Panc1 (cell line): ENCODE data around the gene PCDH18. TPM values are rescaled to one million over a fixed set of nuclear protein-coding genes. Genes with fewer than 3 reads are reported as not detected.

Experiments
- ATAC-seq: fragments of 200-7000 bp; cut with Tn5 transposase; 2 replicates; pipeline ENCODE4 v1.9.1; 2020; ENCODE audit warnings: mild to moderate bottlenecking, moderate library complexity
- BruUV-seq: library from RNA; stranded (reverse); fragments of 400-500 nt; replicated peaks from 2 replicates; lab custom pipeline; 2021; lab: Mats Ljungman, UMichigan
- CTCF ChIA-PET: fragments of 300-600 bp; sonication (Branson Sonifier 250); formaldehyde crosslinking; loops from one replicate; lab custom pipeline; 2022; ENCODE audit warnings: antibody characterized with exemption; lab: Charles Lee
- POLR2A ChIA-PET: fragments of 300-600 bp; sonication (Branson Sonifier 250); formaldehyde crosslinking; loops from one replicate; lab custom pipeline; 2022; ENCODE audit warnings: antibody characterized with exemption; lab: Charles Lee
- DNase-seq: peaks from one replicate; pipeline ENCODE4 v3.0.0-alpha.2; 2010; ENCODE audit warnings: low read depth, low spot score
- H3K27ac ChIP-seq: 2 replicates; pipeline ENCODE4 v1.5.1; 2011; ENCODE audit warnings: mild to moderate bottlenecking, low read length, inconsistent platforms
- H3K27me3 ChIP-seq: fragments of 200-500 bp; sonication (Bioruptor generic); 2 replicates; pipeline ENCODE4 v1.6.0; 2014; ENCODE audit warnings: low read length, inconsistent platforms; ENCODE audit not compliant: control insufficient read depth, insufficient read depth
- H3K36me3 ChIP-seq: fragments of 200-500 bp; sonication (Bioruptor generic); 2 replicates; pipeline ENCODE4 v1.5.1; 2014; ENCODE audit warnings: inconsistent platforms, mild to moderate bottlenecking, low read length, moderate library complexity; ENCODE audit not compliant: control insufficient read depth, insufficient read depth
- H3K4me1 ChIP-seq: 2 replicates; pipeline ENCODE4 v1.5.1; 2011; ENCODE audit warnings: inconsistent platforms, mild to moderate bottlenecking, low read length, moderate library complexity; ENCODE audit not compliant: control insufficient read depth, insufficient read depth
- H3K4me3 ChIP-seq, 2 experiments: 2 replicates each; pipeline ENCODE4 v1.5.1; 2011 to 2012; ENCODE audit warnings: low read depth in 2 of 2, low read length in 2 of 2, mild to moderate bottlenecking in 2 of 2, inconsistent platforms in 1 of 2, moderate library complexity in 1 of 2
- H3K9me3 ChIP-seq: fragments of 200-500 bp; sonication (Bioruptor generic); 2 replicates; pipeline ENCODE4 v1.5.1; 2014; ENCODE audit warnings: low read depth, mild to moderate bottlenecking, inconsistent platforms, low read length, moderate library complexity; ENCODE audit not compliant: control insufficient read depth, insufficient read depth
- CTCF ChIP-seq: fragments of 450-650 bp; IDR thresholded peaks from 2 replicates; pipeline ENCODE4 v1.5.1; 2017; ENCODE audit warnings: mild to moderate bottlenecking
- POLR2AphosphoS5 ChIP-seq: IDR thresholded peaks from 2 replicates; pipeline ENCODE4 v1.6.1; 2012; ENCODE audit warnings: mild to moderate bottlenecking, low read depth, low read length, moderate library complexity
- REST ChIP-seq, 2 experiments: IDR thresholded peaks; 2 replicates each; pipeline ENCODE4 v1.6.1; 2011 to 2012; ENCODE audit warnings: low read depth in 2 of 2, control low read depth in 1 of 2, low read length in 1 of 2, mild to moderate bottlenecking in 1 of 2, moderate library complexity in 1 of 2; ENCODE audit not compliant: insufficient read depth in 1 of 2
- SIN3A ChIP-seq: IDR thresholded peaks from 2 replicates; pipeline ENCODE4 v1.6.1; 2012; ENCODE audit warnings: low read depth, mild to moderate bottlenecking, low read length, moderate library complexity, borderline replicate concordance; ENCODE audit not compliant: insufficient read depth
- TCF7L2 ChIP-seq: IDR thresholded peaks from 2 replicates; pipeline ENCODE4 v1.6.1; 2011; ENCODE audit warnings: mild to moderate bottlenecking, low read depth, low read length, inconsistent platforms
- in situ Hi-C: cut with HindIII; loops from 2 replicates; pipeline ENCODE4 v1.10.0; 2016; ENCODE audit warnings: low sequenced_read_pairs, low pct_unique_long_range_greater_than_20kb
- intact Hi-C: fragments of 100-400 bp; cut with micrococcal nuclease; formaldehyde crosslinking; loops from one replicate; pipeline ENCODE4 v1.10.0; 2022; ENCODE audit not compliant: unreplicated experiment
- total RNA-seq: library from RNA; stranded (reverse); gene quantifications from one replicate; pipeline ENCODE4 v1.2.1, GENCODE V29; 2021; ENCODE audit not compliant: unreplicated experiment

PCDH18 gene
- total RNA-seq, 1 experiment from 2014 or later: 10.8 TPM

- no peaks in the 10 kb centered on the region for H3K9me3 ChIP-seq
- peak; percentile 96 for ATAC-seq
- TF ChIP-seq POLR2AphosphoS5: peak; percentile 45; the same call in 1 of the 2 replicates
- no peak for TF ChIP-seq CTCF
- TF ChIP-seq TCF7L2: peak; percentile 77
- TF ChIP-seq SIN3A: no peak
- TF ChIP-seq REST (IDR thresholded peaks at IDR 0.05; ENCODE audit: insufficient read depth in 1 of 2, low read depth in 2 of 2, low read length in 1 of 2): no peak
- H3K4me1 ChIP-seq: peaks cover 16% of the 10 kb centered on the region
- intact Hi-C loops (no loop called here), in situ Hi-C loops (no loop called here)
- no peaks in the 10 kb centered on the region for H3K36me3 ChIP-seq
- CTCF ChIA-PET: no interaction called here
- BruUV-seq: no TSS peak
- POLR2A ChIA-PET: no interaction called here
- no peak for DNase-seq
- peak overlapping the region; percentile 91 for H3K27ac ChIP-seq
- H3K4me3 ChIP-seq: no peak overlapping the region; a peak in 1 of 4 replicates
- no peaks in the 10 kb centered on the region for H3K27me3 ChIP-seq
Observed at GRCh38 chr4:137510557-137511265, 21.6 kb downstream of the PCDH18 start.

GRCh38 chr4:137509855-137510282, 22.4 kb downstream of the PCDH18 start:
- BruUV-seq: no TSS peak
- in situ Hi-C loops (no loop called here), intact Hi-C loops (no loop called here)
- TF ChIP-seq CTCF (no peak), TCF7L2 (0 out of 2 replicates have a peak, but pooled peaks have one; percentile 21), POLR2AphosphoS5 (peak; percentile 38; the same call in 1 of the 2 replicates)
- POLR2A ChIA-PET: no interaction called here
- Histone ChIP-seq H3K27me3 (no peaks in the 10 kb centered on the region), H3K27ac (peak overlapping the region; percentile 91), H3K36me3 (no peaks in the 10 kb centered on the region), H3K9me3 (no peaks in the 10 kb centered on the region), H3K4me3 (no peak overlapping the region), H3K4me1 (peaks cover 16% of the 10 kb centered on the region)
- ATAC-seq (peak; percentile 86), DNase-seq (no peak)
- CTCF ChIA-PET: no interaction called here
